GM12878 (cell line): ENCODE data around the gene PPP2R5A. TPM values are rescaled to one million over a fixed set of nuclear protein-coding genes. Genes with fewer than 3 reads are reported as not detected.

ENCODE experiments used
- ATAC-seq: fragments of 200-7000 bp; cut with Tn5 transposase; 3 replicates; pipeline ENCODE4 v1.9.1; 2020; ENCODE audit warnings: mild to moderate bottlenecking, moderate library complexity
- BruUV-seq: library from RNA; stranded (reverse); fragments of 400-500 nt; replicated peaks from 2 replicates; lab custom pipeline; 2021; lab: Mats Ljungman, UMichigan
- CTCF ChIA-PET: fragments of 300-600 bp; sonication (Branson Sonifier 250); formaldehyde crosslinking; extraction: SDS; loops from one replicate; lab custom pipeline; 2021; ENCODE audit warnings: inconsistent platforms; lab: Yijun Ruan, JAX
- POLR2A ChIA-PET: fragments of 350-600 bp; formaldehyde crosslinking; extraction: SDS; loops from one replicate; lab custom pipeline; 2021; ENCODE audit warnings: inconsistent platforms; lab: Charles Lee
- RAD21 ChIA-PET: fragments of 300-600 bp; sonication (Branson Sonifier 250); formaldehyde crosslinking; loops from one replicate; lab custom pipeline; 2023; ENCODE audit warnings: antibody characterized with exemption; ENCODE audit not compliant: unreplicated experiment; lab: Charles Lee
- SMC1A ChIA-PET: fragments of 300-600 bp; sonication (Branson Sonifier 250); formaldehyde crosslinking; loops from one replicate; lab custom pipeline; 2023; ENCODE audit not compliant: unreplicated experiment, uncharacterized antibody; lab: Charles Lee
- DNase-seq: peaks from one replicate; pipeline ENCODE4 v3.0.0-alpha.2; 2011; ENCODE audit warnings: low read depth, low spot score
- FAIRE-seq: peaks from 3 replicates; lab custom pipeline; 2011; peaks lifted over from hg19 to GRCh38; lab: Jason Lieb, UNC
- H2AFZ ChIP-seq: 2 replicates; pipeline ENCODE4 v1.6.0; 2011; ENCODE audit warnings: low read depth, low read length, control low read depth; ENCODE audit not compliant: control insufficient read depth
- H3K27ac ChIP-seq: 2 replicates; pipeline ENCODE4 v1.5.1; 2011; ENCODE audit warnings: control low read depth; ENCODE audit not compliant: control insufficient read depth, insufficient read depth
- H3K27me3 ChIP-seq, 2 experiments: replicated peaks in 1 of 2; 2 replicates each; pipeline versions ENCODE4 v1.6.0 to v1.6.1; 2011; ENCODE audit warnings: low read length in 1 of 2; ENCODE audit not compliant: control insufficient read depth in 2 of 2, insufficient read depth in 2 of 2
- H3K36me3 ChIP-seq, 2 experiments: 2 replicates each; pipeline ENCODE4 v1.5.1; 2011; ENCODE audit warnings: low read length in 1 of 2; ENCODE audit not compliant: control insufficient read depth in 2 of 2, insufficient read depth in 2 of 2
- H3K4me1 ChIP-seq: 2 replicates; pipeline ENCODE4 v1.6.1; 2011; ENCODE audit warnings: mild to moderate bottlenecking, low read length, moderate library complexity, mixed read lengths; ENCODE audit not compliant: control insufficient read depth, insufficient read depth
- H3K4me2 ChIP-seq: 2 replicates; pipeline ENCODE4 v1.6.0; 2011; ENCODE audit warnings: control low read depth; ENCODE audit not compliant: control insufficient read depth, insufficient read depth
- H3K4me3 ChIP-seq: fragments of 200-600 bp; sonication (generic); 2 replicates; pipeline ENCODE4 v1.5.1; 2016
- H3K79me2 ChIP-seq: 2 replicates; pipeline ENCODE4 v1.6.0; 2011; ENCODE audit warnings: low read length; ENCODE audit not compliant: control insufficient read depth, insufficient read depth
- H3K9ac ChIP-seq: 2 replicates; pipeline ENCODE4 v1.8.0; 2011; ENCODE audit warnings: low read length, control low read depth, mixed read lengths; ENCODE audit not compliant: control insufficient read depth, insufficient read depth
- H3K9me3 ChIP-seq: replicated peaks from 3 replicates; pipeline ENCODE4 v1.5.1; 2011; ENCODE audit warnings: mild to moderate bottlenecking, low read length; ENCODE audit not compliant: control insufficient read depth, insufficient read depth
- H4K20me1 ChIP-seq: 2 replicates; pipeline ENCODE4 v1.6.0; 2011; ENCODE audit not compliant: control insufficient read depth, insufficient read depth
- CHD1 ChIP-seq: IDR thresholded peaks from 2 replicates; pipeline ENCODE4 v1.6.1; 2012; ENCODE audit warnings: low read depth, low read length, improper control_type of control experiment
- CREB1 ChIP-seq: IDR thresholded peaks from 2 replicates; pipeline ENCODE4 v1.6.1; 2012; ENCODE audit warnings: low read depth, mild to moderate bottlenecking, inconsistent platforms
- JUND ChIP-seq: IDR thresholded peaks from 2 replicates; pipeline ENCODE4 v1.6.1; 2012; ENCODE audit warnings: low read depth, mild to moderate bottlenecking, low read length, improper control_type of control experiment, moderate library complexity
- RAD21 ChIP-seq: IDR thresholded peaks from 2 replicates; pipeline ENCODE4 v1.6.1; 2011; ENCODE audit warnings: mild to moderate bottlenecking, low read depth, low read length, moderate library complexity; ENCODE audit not compliant: insufficient read depth
- SIX5 ChIP-seq: IDR thresholded peaks from 2 replicates; pipeline ENCODE4 v1.6.1; 2011; ENCODE audit warnings: mild to moderate bottlenecking, low read depth, low read length, moderate library complexity; ENCODE audit not compliant: severe bottlenecking
- ZZZ3 ChIP-seq: IDR thresholded peaks from 2 replicates; pipeline ENCODE4 v1.6.1; 2011; ENCODE audit warnings: low read depth; ENCODE audit not compliant: control insufficient read depth, insufficient read length
- WGBS: methylation state at CpG from one replicate; pipeline ENCODE4 v1.1.6; 2016; ENCODE audit warnings: low lambda C conversion rate; ENCODE audit not compliant: insufficient replicate concordance, insufficient coverage; ENCODE audit errors: missing lambda C conversion rate; 5-methylcytosine and 5-hydroxymethylcytosine counted together
- in situ Hi-C: fragments of 300-500 bp; cut with MboI; formaldehyde crosslinking; loops from 9 replicates; pipeline ENCODE4 v1.14.3; 2018; ENCODE audit warnings: mixed read lengths
- intact Hi-C: fragments of 100-400 bp; cut with micrococcal nuclease; formaldehyde crosslinking; loops from one replicate; pipeline ENCODE4 v1.14.2; 2022; ENCODE audit not compliant: unreplicated experiment
- polyA plus RNA-seq, 11 experiments: library from polyadenylated mRNA; depleted of rRNA in 4 of 11; unstranded in 6 of 11; stranded (reverse) in 5 of 11; fragments of >200 nt; fragmentation: Nextera tagmentation in 4 of 11; fragmentation: Illumina TruSeq in 1 of 11; extraction: Ambion mirVana in 4 of 11; extraction: Trizol in 1 of 11; gene quantifications; 1 replicate in 1 of 11; 2 replicates in 10 of 11; pipeline versions ENCODE4 v1.2.1 to v1.2.3, GENCODE V29; 2011 to 2016; ENCODE audit warnings: inconsistent platforms in 2 of 11, missing spikeins in 2 of 11, low read depth in 1 of 11
- total RNA-seq, 4 experiments: library from RNA; depleted of rRNA in 3 of 4; stranded (reverse); fragments of >200 nt in 3 of 4; fragmentation: Illumina TruSeq in 1 of 4; extraction: Trizol in 1 of 4; gene quantifications; 2 replicates each; pipeline versions ENCODE4 v1.2.1 to v1.2.3, GENCODE V29; 2013 to 2021
- TF ChIP-seq, protein P1 (sequence below): fragments of 450-650 bp; IDR thresholded peaks from 2 replicates; pipeline ENCODE4 v1.6.1; 2017; ENCODE audit warnings: low read depth, mild to moderate bottlenecking, moderate library complexity

Gene PPP2R5A
- total and polyA plus RNA-seq, 10 of the 15 experiments (the other 5 are each of a cell fraction or from before 2014, with no cell fraction given), result 15.4 to 40.6 (median 32.5) TPM

DNA sequence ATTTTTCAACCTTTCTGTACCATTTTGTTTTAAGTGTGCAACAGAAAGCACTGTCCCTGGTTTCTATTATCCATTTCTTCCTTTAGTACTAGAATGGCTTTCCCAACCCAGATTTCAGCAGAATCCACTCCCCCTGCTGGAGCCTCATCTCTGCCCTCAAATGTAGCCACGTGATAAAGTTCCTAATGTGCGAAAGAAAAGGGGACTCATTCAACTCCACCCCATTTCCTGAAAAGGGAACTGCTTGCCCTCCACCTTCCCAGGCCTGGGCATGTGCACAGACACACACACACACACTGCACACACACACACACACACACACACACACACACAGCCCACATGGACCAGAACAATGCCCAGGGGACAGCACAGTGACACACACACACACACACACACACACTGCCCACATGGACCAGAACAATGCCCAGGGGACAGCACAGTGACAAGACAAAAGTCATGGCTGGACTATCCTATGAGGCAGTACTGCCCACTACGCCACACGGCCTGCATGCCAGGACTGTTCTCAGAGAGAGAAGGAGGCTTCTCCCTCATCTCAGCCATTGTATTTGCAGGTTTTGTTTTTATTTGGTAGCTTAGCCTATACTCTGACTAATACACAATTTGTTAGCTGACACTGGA is 96.3 kb downstream of the PPP2R5A start (continued):
- TF ChIP-seq SIX5, result no peak
- no peak for TF ChIP-seq CHD1
- no peak for TF ChIP-seq ZZZ3
- TF ChIP-seq RAD21, result no peak
- TF ChIP-seq, all 136 proteins: peak for 0

DNA sequence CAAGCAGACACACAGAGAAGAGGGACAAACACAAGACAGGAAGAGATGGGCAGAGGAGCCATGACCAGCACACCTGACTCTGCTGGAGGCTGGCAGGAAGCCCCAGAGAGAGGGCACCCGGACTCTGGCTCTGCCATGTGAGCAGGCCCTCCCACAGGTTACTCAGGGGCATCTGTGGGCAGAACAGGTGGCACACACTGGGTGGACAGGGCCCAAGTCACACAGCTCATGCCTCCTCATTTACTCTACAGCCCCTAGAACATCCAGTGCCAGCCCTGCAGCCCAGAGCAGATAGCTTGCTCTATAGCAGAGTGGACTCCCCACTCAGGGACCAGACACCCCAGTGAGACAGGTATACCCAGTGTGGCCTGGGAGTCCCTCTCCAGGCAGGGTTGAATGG is 100.8 kb downstream of the PPP2R5A start:
- H3K36me3 ChIP-seq, result peaks cover 18 to 42% of the 10 kb centered on the region in 2 experiments; a peak in 3 of 4 replicates
- WGBS, result 88% methylated on average over 1 of the region's 1 CpG
- H2AFZ ChIP-seq, result no peak overlapping the region
- no peaks in the 10 kb centered on the region for H4K20me1 ChIP-seq
- peaks cover 2% of the 10 kb centered on the region; the same call in 2 of the 3 replicates for H3K9me3 ChIP-seq
- FAIRE-seq, result no peak
- no TSS peak for BruUV-seq
- H3K4me1 ChIP-seq, result no peaks in the 10 kb centered on the region
- ChIA-PET SMC1A (interaction anchor here (2.7 kb wide), 1 partner anchor 70 kb away, joined by 9 read pairs; no protein-coding TSS in a partner anchor), RAD21 (no interaction called here), CTCF (interaction anchor here (1.4 kb wide), 1 partner anchor 69 kb away, joined by 3 read pairs; no protein-coding TSS in a partner anchor), POLR2A (no interaction called here)
- no peak overlapping the region for H3K4me2 ChIP-seq
- H3K79me2 ChIP-seq, result no peaks in the 10 kb centered on the region; the same call in 1 of the 2 replicates
- H3K27me3 ChIP-seq, result no peaks in the 10 kb centered on the region
- no peak for DNase-seq
- intact Hi-C loops (no loop called here), in situ Hi-C loops (no loop called here)
- TF ChIP-seq, protein P1, sequence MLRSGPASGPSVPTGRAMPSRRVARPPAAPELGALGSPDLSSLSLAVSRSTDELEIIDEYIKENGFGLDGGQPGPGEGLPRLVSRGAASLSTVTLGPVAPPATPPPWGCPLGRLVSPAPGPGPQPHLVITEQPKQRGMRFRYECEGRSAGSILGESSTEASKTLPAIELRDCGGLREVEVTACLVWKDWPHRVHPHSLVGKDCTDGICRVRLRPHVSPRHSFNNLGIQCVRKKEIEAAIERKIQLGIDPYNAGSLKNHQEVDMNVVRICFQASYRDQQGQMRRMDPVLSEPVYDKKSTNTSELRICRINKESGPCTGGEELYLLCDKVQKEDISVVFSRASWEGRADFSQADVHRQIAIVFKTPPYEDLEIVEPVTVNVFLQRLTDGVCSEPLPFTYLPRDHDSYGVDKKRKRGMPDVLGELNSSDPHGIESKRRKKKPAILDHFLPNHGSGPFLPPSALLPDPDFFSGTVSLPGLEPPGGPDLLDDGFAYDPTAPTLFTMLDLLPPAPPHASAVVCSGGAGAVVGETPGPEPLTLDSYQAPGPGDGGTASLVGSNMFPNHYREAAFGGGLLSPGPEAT, result no peak
- no peak for TF ChIP-seq CREB1
- no peak for TF ChIP-seq JUND
- ATAC-seq, result no peak
- H3K9ac ChIP-seq, result no peak overlapping the region
- H3K4me3 ChIP-seq, result no peak overlapping the region
- no peak overlapping the region for H3K27ac ChIP-seq
